Esophagus squamous epithelium (tissue), 5 donors: Measurements from ENCODE around the gene ANKRD63. TPM values are rescaled to one million over a fixed set of nuclear protein-coding genes. Genes with fewer than 3 reads are reported as not detected.

Experiments used
- DNase-seq: peaks from one replicate; lab custom pipeline; 2025; lab: John Stamatoyannopoulos, UW
- H3K27ac ChIP-seq, 4 donors: fragments of 200-600 bp; sonication (generic); one replicate each; pipeline ENCODE4 v1.5.1; 2016 to 2019; ENCODE audit warnings: mild to moderate bottlenecking in 1 of 4
- H3K27me3 ChIP-seq, 4 donors: fragments of 200-600 bp; sonication (generic); 1 replicate in 3 of 4; 2 replicates in 1 of 4; pipeline versions ENCODE4 v1.5.1 to v1.6.0; 2017 to 2021; ENCODE audit warnings: antibody characterized with exemption in 1 of 4
- H3K36me3 ChIP-seq, 3 donors: fragments of 200-600 bp; sonication (generic); one replicate each; pipeline ENCODE4 v1.5.1; 2016 to 2019
- H3K4me1 ChIP-seq, 3 donors: fragments of 200-600 bp; sonication (generic); one replicate each; pipeline ENCODE4 v1.5.1; 2017 to 2019
- H3K4me3 ChIP-seq, 4 donors: fragments of 200-600 bp; sonication (generic); 1 replicate in 3 of 4; 2 replicates in 1 of 4; pipeline ENCODE4 v1.5.1; 2016 to 2019; ENCODE audit warnings: mild to moderate bottlenecking in 2 of 4, moderate library complexity in 1 of 4
- H3K9me3 ChIP-seq, 3 donors: fragments of 200-600 bp; sonication (generic); one replicate each; pipeline ENCODE4 v1.5.1; 2016 to 2019
- CTCF ChIP-seq, 6 experiments: fragments of 450-650 bp in 4 of 6; fragments of 200-600 bp in 2 of 6; sonication (generic) in 2 of 6; IDR thresholded peaks; one replicate each; pipeline ENCODE4 v1.5.1; 2016 to 2019; ENCODE audit warnings: antibody characterized with exemption in 6 of 6, mild to moderate bottlenecking in 4 of 6, moderate library complexity in 4 of 6
- POLR2A ChIP-seq, 4 donors: fragments of 450-650 bp; IDR thresholded peaks; one replicate each; pipeline ENCODE4 v1.6.1; 2017; ENCODE audit warnings: antibody characterized with exemption in 4 of 4, mild to moderate bottlenecking in 4 of 4, moderate library complexity in 3 of 4
- WGBS, 2 donors: methylation state at CpG; one replicate each; pipeline ENCODE4 v1.1.5; 2018; 5-methylcytosine and 5-hydroxymethylcytosine counted together
- intact Hi-C: fragments of 100-400 bp; cut with DNase I; formaldehyde crosslinking; loops from one replicate; pipeline ENCODE4 v1.15.0; 2022
- total RNA-seq, 4 donors: library from RNA; depleted of rRNA; stranded (reverse); fragments of >200 nt; gene quantifications; one replicate each; pipeline ENCODE4 v1.1.0, GENCODE V29; 2016
- donor health status: DM: yes; HTN: yes; CAD: no.

ANKRD63 gene
- total RNA-seq, 4 donors from 2014 or later: not detected

- DNase-seq: no peak
- H3K27ac ChIP-seq: no peak overlapping the region
- intact Hi-C loops: no loop called here
- peaks cover 11 to 96% (median 13%) of the 10 kb centered on the region in 4 donors for H3K27me3 ChIP-seq
- TF ChIP-seq POLR2A (IDR thresholded peaks at IDR 0.05): no peak
- no peak for TF ChIP-seq CTCF (IDR thresholded peaks at IDR 0.05)
- no peak overlapping the region for H3K4me3 ChIP-seq
- no CpG with 5 or more reads among the region's 7 CpGs for WGBS, 2 donors
- no peaks in the 10 kb centered on the region for H3K36me3 ChIP-seq
- H3K9me3 ChIP-seq: no peaks in the 10 kb centered on the region
- H3K4me1 ChIP-seq: peaks cover 20 to 43% (median 21%) of the 10 kb centered on the region in 3 donors
Observed at GRCh38 chr15:40286794-40287193, 3.9 kb upstream of the ANKRD63 start.

- TF ChIP-seq CTCF (IDR thresholded peaks at IDR 0.05) (no peak), POLR2A (IDR thresholded peaks at IDR 0.05) (no peak)
- no peak for DNase-seq
- peaks cover 21 to 43% (median 25%) of the 10 kb centered on the region in 3 donors for H3K4me1 ChIP-seq
- no peaks in the 10 kb centered on the region for H3K36me3 ChIP-seq
- H3K27me3 ChIP-seq: peaks cover 15 to 96% (median 17%) of the 10 kb centered on the region in 4 donors
- H3K4me3 ChIP-seq: no peak overlapping the region
- no peak overlapping the region for H3K27ac ChIP-seq
- intact Hi-C loops: no loop called here
- no peaks in the 10 kb centered on the region for H3K9me3 ChIP-seq
- WGBS, 2 donors: 43 to 66% methylated on average over 1 to 3 of the region's 7 CpGs
Observed at GRCh38 chr15:40286061-40286532, 3.2 kb upstream of the ANKRD63 start.

- Histone ChIP-seq H3K36me3 (no peaks in the 10 kb centered on the region), H3K4me3 (no peak overlapping the region), H3K27me3 (peaks cover 15 to 96% (median 21%) of the 10 kb centered on the region in 4 donors), H3K4me1 (peaks cover 17 to 39% (median 22%) of the 10 kb centered on the region in 3 donors), H3K9me3 (no peaks in the 10 kb centered on the region), H3K27ac (no peak overlapping the region)
- intact Hi-C loops: no loop called here
- TF ChIP-seq CTCF (IDR thresholded peaks at IDR 0.05): no peak
- no peak for TF ChIP-seq POLR2A (IDR thresholded peaks at IDR 0.05)
- WGBS, 2 donors: 0 to 60% methylated on average over 1 of the region's 1 CpG
- DNase-seq: no peak
Observed at GRCh38 chr15:40285554-40286011, 2.7 kb upstream of the ANKRD63 start.

- H3K9me3 ChIP-seq: no peaks in the 10 kb centered on the region
- peaks cover 17 to 39% (median 22%) of the 10 kb centered on the region in 3 donors for H3K4me1 ChIP-seq
- WGBS, 2 donors: 16 to 65% methylated on average over 4 of the region's 4 CpGs
- intact Hi-C loops: no loop called here
- no peaks in the 10 kb centered on the region for H3K36me3 ChIP-seq
- DNase-seq: no peak
- peaks cover 18 to 96% (median 26%) of the 10 kb centered on the region in 4 donors for H3K27me3 ChIP-seq
- no peak for TF ChIP-seq POLR2A (IDR thresholded peaks at IDR 0.05)
- TF ChIP-seq CTCF (IDR thresholded peaks at IDR 0.05): no peak
- no peak overlapping the region for H3K4me3 ChIP-seq
- H3K27ac ChIP-seq: no peak overlapping the region
Observed at GRCh38 chr15:40285151-40285550, 2.3 kb upstream of the ANKRD63 start.

- peaks cover 23 to 51% (median 27%) of the 10 kb centered on the region in 3 donors for H3K4me1 ChIP-seq
- TF ChIP-seq CTCF (IDR thresholded peaks at IDR 0.05) (no peak), POLR2A (IDR thresholded peaks at IDR 0.05) (no peak)
- intact Hi-C loops: loop anchor here (5.0 kb wide), 2 partner anchors 84 to 139 kb away; no protein-coding TSS in a partner anchor
- H3K27me3 ChIP-seq: peaks cover 23 to 96% (median 33%) of the 10 kb centered on the region in 4 donors
- no peak for DNase-seq
- no peak overlapping the region for H3K27ac ChIP-seq
- H3K9me3 ChIP-seq: no peaks in the 10 kb centered on the region
- WGBS, 2 donors: 26 to 42% methylated on average over 14 to 21 of the region's 33 CpGs
- H3K4me3 ChIP-seq: peak overlapping the region in 1 of 4 donors; percentile 61
- no peaks in the 10 kb centered on the region for H3K36me3 ChIP-seq
Observed at GRCh38 chr15:40283615-40284300, 894 bp upstream of the ANKRD63 start.
